ENCODE data around the gene UBE2J1. TPM values are rescaled to one million over a fixed set of nuclear protein-coding genes. Genes with fewer than 3 reads are reported as not detected.

The UBE2J1 gene
- total and polyA plus RNA-seq, 9 of the 15 experiments (the other 6 are each of a cell fraction or from before 2014, with no cell fraction given) = 11.6 to 32.6 (median 22.0) TPM

DNA sequence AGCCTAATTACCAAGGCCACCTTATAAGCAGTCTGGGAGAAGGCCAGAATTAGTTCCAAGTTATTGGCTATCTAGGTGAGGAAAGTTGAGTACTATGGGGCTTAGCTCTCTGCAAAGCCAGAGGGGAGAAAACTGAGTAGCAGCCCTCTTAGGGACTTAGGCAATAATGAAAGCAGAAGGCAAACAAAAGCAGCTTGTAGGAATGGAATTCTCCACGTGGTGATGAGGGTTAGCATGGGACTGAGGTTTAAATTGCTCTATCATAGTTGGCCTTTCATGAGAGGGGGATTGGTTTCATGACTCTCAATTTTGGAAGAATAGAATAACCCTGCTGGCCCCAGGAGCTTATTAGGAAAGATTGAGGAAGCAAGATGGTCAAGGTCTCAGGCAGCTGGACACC lies 7.0 kb upstream of the UBE2J1 start:
- Histone ChIP-seq H3K27ac (ENCODE audit: extremely low read depth, low read depth, low read length) (no peak overlapping the region), H3K9me1 (ENCODE audit: control insufficient read depth, insufficient read depth, low read length) (no peaks in the 10 kb centered on the region), H3K79me2 (ENCODE audit: control insufficient read depth, insufficient read depth, low read length) (no peaks in the 10 kb centered on the region), H3K4me2 (ENCODE audit: insufficient read depth, low read length) (no peak overlapping the region), H3K4me3 (no peak overlapping the region), H3K9me3 (replicated peaks; ENCODE audit: control insufficient read depth, insufficient read depth, low read depth, low read length) (no peaks in the 10 kb centered on the region), H3K4me1 (replicated peaks in 1 of 2; ENCODE audit: control insufficient read depth in 2 of 2, insufficient read depth in 2 of 2, low read length in 2 of 2) (no peaks in the 10 kb centered on the region), H3K9ac (ENCODE audit: insufficient read depth in 1 of 2, low read depth in 2 of 2, low read length in 2 of 2) (no peak overlapping the region), H2AFZ (ENCODE audit: low read depth, low read length) (no peak overlapping the region), H3K27me3 (ENCODE audit: control insufficient read depth in 2 of 2, insufficient read depth in 2 of 2, low read length in 2 of 2) (peaks cover 0 to 5% of the 10 kb centered on the region in 2 experiments; a peak in 1 of 5 replicates), H3K36me3 (ENCODE audit: control insufficient read depth, insufficient read depth, low read length) (no peaks in the 10 kb centered on the region), H4K20me1 (replicated peaks; ENCODE audit: control insufficient read depth, insufficient read depth, low read length) (no peaks in the 10 kb centered on the region)
- FAIRE-seq (no peak), ATAC-seq (no peak), DNase-seq (ENCODE audit: extremely low read depth in 1 of 4, low spot score in 3 of 4) (no peak)
- ChIA-PET CTCF (ENCODE audit: low intra/inter-chr PET ratio) (no interaction called here), POLR2A (interaction anchor here (0.6 kb wide), 1 partner anchor 10 kb away, joined by 3 read pairs; no protein-coding TSS in a partner anchor)
- intact Hi-C loops (cut with micrococcal nuclease) = no loop called here
- TF ChIP-seq SMARCC2 (IDR thresholded peaks at IDR 0.05; ENCODE audit: low read depth) = no peak
- no peak for TF ChIP-seq SRSF1 (IDR thresholded peaks at IDR 0.05; ENCODE audit: low read depth, low read length)
- TF ChIP-seq ZNF224 (CRISPR knock-in tag; IDR thresholded peaks at IDR 0.05) = no peak
- TF ChIP-seq, protein P1, sequence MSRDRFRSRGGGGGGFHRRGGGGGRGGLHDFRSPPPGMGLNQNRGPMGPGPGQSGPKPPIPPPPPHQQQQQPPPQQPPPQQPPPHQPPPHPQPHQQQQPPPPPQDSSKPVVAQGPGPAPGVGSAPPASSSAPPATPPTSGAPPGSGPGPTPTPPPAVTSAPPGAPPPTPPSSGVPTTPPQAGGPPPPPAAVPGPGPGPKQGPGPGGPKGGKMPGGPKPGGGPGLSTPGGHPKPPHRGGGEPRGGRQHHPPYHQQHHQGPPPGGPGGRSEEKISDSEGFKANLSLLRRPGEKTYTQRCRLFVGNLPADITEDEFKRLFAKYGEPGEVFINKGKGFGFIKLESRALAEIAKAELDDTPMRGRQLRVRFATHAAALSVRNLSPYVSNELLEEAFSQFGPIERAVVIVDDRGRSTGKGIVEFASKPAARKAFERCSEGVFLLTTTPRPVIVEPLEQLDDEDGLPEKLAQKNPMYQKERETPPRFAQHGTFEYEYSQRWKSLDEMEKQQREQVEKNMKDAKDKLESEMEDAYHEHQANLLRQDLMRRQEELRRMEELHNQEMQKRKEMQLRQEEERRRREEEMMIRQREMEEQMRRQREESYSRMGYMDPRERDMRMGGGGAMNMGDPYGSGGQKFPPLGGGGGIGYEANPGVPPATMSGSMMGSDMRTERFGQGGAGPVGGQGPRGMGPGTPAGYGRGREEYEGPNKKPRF (IDR thresholded peaks at IDR 0.05; ENCODE audit: low read depth, low read length) = no peak
- WGBS (ENCODE audit: insufficient coverage, low coverage, missing lambda C conversion rate) = 0% methylated on average over 1 of the region's 1 CpG
- no TSS peak for BruUV-seq (replicated peaks)
- in situ Hi-C loops (cut with MboI) = no loop called here
